Renal cortex interstitium (tissue), 11 donors: ENCODE results near the gene CCT8. TPM values are rescaled to one million over a fixed set of nuclear protein-coding genes. Genes with fewer than 3 reads are reported as not detected.
A peak's percentile ranks its signal among the peaks of the same experiment; 100 is the strongest.
"Not testable (repeated sequence)": the region's sequence is repeated elsewhere in the genome, so short reads cannot be mapped to it uniquely, and the experiment has no call there.

Experiments
- DNase-seq, 11 donors: peaks; one replicate each; pipeline ENCODE4 v3.0.0-alpha.2; 2013; ENCODE audit warnings: low read depth in 9 of 11, low spot score in 4 of 11; ENCODE audit errors: extremely low read depth in 1 of 11
- polyA plus RNA-seq, 3 donors: library from polyadenylated mRNA; unstranded; fragments of 120-200 nt; gene quantifications; one replicate each; pipeline ENCODE4 v1.2.1, GENCODE V29; 2013; ENCODE audit not compliant: insufficient read length in 3 of 3

Gene CCT8
- polyA plus RNA-seq, 3 donors, result 237 to 281 (median 243) TPM

DNA sequence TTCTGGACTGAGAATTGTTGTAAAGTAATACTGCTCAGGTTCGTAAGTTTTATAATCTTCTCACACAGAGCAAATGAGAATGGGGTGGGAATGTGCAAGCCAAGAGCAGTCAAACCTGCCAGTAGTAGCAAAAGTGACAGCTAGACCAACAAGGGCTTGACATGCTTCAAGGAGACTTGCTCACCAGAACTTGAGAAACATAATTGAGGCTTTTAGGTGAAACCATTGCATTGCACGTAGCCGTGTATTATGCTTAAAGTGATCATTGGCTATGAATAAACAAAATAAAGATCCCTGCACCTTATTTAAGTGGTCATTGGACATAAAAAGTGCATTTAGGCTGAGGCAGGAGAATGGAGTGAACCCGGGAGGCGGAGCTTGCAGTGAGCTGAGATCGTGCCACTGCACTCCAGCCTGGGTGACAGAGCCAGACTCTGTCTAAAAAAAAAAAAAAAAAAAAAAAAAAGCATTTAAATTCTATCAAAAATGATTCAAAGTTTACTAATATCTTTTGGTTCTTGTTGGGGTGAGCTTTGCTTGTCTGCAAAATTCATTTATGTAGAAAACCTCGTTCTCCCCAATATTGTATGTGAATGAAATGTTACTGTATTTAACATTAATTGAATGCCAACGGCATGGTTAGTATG, 11.8 kb upstream of the CCT8 start:
- DNase-seq, result no peak

DNA sequence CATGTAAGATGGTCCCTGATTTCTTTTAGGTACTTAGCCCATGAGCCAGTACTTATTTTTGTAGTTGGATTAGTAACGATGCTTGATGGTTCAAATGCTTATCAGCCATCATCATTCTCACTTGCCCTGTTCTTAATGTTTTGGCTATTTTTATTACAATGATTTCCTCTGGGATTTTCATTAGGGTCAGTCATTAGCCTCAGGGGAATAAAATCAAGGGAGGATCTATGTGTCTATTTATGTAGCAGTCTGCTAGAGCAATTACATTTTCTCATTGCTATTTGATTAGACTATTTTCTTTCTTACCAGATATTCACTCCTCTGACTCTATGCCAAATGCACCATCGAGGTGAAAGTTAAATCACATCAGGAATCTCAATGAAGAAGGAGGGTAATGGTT, 10.9 kb upstream of the CCT8 start:
- no peak for DNase-seq

DNA sequence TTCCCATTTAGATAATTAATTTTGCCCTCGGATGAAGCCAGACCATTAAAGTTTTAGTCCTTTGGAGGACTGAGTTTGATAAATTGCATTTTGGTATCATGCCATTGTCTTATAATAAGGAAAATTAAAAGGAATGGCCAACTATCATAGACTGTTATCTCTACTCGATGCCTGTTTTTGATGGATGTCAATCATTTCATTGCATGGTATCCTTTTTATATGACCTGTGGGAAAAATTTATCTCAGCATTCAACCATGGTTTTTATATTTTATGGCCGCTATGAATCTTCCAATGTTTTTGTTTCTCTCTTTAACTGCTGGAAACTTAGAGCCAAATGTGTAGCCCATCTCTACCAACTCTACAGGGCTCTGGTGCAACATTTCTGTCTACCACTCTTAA, 9.9 kb upstream of the CCT8 start:
- DNase-seq, result no peak

DNA sequence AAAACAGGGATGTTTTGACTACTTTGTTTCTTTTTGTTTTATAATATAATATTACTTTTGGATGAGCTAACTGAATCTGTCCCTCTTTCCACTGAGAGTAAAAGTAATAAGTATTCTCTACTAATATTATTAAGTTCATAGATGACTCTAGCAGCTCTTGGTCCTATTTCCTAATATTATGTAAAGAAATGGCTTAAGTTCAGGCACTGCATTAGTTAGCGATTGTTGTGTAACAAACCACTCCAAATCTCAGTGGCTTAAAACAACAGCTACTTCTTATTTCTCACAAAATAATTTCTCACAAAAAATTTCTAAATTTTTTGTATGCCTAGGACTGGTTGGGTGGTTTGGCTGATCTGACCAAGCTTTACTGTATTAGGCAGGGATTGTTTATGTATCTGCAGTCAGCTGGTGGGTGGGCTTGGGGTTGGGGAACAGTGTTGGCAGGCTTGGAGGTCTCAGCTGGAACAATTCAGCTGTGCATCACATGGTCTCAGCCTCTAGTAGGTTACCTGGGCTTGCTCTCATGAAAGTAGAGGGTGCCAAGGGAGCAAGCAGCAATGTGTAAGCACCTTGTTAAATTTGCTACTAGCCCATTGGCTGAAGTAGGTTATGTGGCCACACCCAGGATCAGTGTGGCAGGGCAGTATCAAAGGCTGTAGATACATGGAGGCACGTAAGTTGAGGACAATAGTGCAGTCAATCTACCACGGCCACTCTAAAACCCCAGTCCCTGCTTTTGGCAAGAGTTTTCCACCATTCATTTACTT, 8.8 kb upstream of the CCT8 start:
- no peak for DNase-seq

DNA sequence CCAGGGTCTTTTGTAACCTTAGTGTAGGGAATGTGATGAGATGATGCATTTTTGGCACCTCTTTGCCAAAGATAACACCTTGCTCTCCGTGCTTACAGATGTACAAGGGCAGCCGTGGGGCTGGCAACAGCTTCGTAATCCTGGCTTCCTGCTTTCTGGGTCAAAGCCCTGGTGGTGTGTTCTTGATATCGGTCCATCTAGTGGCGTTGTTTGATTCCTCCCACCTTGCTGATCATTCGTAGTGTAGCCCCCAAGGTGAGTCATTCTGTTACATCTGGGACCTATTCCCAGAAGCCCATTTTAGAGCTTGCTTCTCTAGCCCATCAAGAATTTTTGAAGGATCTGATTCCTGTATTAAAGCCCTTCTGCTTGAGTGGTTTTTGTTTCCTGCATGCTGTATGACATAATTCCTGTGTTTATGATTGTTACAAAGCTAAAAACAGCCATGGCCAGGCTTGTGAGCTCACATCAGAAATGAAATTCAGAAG, 7.0 kb upstream of the CCT8 start:
- no peak for DNase-seq

DNA sequence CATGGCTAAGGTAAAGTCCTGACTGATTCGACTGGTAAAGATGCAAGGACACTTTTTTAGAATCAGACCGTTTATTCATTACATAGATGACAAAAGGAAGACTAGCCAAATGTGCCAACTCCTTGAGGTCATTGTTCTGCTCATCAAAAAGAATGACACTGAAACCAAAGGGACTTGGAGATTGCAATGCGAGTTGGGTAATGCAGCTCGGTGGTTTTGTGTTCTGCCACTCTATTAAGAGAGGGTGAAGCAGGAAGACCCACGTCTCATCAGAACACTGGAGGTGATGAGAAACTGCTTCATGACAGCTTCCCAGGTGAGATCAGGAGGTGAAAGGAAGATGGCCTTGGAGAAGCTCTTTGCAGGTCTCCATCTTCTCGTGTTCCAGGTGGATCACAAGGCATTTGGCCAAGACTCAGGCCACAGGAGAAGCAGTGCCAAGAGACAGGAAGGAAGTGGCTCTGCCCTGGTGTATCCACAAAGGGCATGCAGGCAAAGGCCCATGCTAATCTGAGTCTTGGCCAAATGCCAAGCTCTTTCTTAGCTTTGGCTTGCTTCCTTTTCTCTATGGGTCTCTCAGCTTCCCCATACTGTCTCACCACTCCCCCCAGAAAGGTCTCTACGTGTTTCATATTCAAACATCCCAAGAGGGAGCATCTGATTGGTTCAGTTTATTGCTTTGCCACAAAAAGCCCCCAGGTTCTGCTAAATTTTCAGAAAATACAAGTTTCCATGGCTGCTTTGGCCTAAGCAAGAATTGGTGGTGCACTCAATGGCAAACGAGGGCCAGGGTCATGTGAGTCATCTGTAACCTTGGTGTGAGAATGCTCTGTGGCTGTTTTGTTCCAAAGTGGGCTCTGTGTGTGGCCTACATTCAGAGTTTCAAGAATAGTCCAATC, 5.7 kb upstream of the CCT8 start:
- DNase-seq, result no peak

DNA sequence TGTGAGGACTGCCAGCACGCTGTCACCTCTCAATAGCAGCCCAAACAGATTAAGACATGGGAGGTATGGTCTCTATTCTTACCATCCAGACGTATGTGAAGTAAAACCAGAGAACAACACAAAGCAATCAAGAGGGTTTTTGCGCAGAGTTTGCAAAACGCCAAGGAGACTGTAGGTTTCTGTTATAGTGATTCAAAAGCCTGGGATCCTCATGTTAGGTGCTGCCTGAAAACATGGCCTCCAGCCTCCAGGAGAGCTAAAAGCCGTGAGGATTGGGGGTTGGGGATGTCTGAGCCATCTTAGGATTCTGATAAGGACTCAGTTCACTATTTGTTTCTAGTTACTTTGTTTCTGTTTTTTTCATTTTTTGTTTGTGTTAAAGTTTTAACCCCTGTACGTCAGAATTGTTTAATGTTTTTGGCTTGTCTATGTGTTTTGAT, 4.2 kb upstream of the CCT8 start:
- no peak for DNase-seq

DNA sequence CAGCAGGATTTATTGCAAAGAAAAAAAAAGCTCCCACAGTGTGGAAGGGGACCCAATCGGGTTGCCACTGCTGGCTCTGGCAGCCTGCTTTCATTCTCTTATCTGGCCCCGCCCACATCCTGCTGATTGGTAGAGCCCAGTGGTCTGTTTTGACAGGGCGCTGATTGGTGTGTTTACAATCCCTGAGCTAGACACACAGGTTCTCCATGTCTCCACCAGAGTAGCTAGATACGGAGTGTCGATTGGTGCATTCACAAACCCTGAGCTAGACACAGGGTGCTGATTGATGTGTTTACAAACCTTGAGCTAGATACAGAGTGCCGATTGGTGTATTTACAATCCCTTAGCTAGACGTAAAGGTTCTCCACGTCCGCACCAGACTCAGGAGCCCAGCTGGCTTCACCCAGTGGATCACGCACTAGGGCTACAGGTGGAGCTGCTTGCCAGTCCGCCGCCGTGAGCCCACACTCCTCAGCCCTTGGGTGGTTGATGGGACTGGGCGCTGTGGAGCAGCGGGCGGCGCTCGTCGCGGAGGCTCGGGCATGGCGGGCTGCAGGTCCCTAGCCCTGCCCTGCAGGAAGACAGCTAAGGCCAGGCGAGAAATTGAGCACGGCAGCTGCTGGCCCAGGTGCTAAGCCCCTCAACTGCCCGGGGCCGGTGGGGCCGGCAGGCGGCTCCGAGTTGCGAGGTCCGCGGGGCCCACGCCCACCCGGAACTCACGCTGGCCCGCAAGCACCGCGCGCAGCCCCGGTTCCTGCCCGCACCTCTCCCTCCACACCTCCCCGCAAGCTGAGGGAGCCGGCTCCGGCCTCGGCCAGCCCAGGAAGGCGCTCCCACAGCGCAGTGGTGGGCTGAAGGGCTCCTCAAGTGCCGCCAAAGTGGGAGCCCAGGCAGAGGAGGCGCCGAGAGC, 3.5 kb upstream of the CCT8 start:
- DNase-seq, result not testable (repeated sequence)

DNA sequence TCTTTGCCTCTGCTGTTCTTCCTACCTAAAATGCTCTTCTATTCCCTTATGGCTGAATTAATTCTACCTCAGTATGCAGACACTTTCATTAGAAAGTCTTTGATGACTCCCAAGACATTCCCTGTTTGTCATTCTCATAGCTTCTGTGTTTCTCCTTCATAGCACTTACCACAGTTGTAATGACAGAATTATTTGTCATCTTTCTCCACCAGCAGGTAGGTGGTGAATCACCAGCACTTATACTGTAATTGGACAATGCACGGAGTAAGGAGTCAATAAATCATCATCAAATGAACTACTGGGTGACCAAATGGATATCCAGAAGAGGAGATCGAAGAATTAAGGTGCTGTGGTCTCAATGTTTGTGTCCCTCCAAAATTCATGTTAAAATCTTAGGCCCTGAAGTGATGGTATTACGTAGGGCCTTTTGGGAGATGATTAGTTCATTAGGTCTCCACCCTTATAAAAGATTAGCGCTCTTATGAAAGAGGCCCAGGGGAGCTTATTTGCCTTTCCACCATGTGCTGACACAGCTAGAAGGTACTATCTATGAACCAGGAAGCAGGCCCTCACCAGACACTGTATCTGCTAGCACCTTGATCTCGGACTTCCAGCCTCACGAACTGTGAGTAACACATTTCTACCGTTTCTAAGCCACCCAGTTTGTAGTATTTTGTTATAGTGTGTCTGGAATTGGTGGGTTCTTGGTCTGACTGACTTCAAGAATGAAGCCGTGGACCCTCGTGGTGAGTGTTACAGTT, 2.4 kb upstream of the CCT8 start:
- DNase-seq, result no peak

DNA sequence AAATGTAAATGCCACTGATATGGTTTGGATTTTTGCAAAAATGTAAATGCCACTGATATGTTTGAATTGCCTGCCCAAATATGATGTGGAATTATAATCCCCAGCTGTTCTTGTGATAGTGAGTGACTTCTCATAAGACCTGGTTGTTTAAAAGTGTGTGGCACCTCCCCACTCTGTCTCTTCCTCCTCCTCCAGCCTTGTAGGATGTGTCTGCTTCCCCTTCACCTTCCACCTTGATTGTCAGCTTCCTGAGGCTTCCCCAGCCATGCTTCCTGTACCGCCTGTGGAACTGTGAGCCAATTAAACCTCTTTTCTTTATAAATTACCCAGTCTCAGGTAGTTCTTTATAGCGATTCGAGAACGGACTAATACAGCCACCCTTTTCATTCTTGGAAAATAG, 1.3 kb upstream of the CCT8 start:
- no peak for DNase-seq

DNA sequence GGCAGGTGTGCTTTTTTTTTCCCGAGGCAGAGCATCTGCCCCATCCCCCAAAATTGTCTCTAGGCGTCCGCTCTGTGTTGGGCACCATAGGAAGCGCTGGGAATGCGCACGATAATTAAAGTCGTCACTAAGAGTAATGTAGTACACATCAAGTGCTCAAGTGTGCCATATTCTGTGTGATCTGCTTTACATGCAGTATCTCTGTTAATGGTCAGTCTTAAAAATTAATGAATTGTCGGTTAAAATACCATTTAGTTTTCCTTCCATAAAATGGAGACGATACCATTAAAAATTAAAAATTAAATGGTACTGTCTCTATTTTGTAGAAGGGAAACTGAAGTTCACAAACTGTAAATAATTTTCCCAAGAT, 544 bp upstream of the CCT8 start:
- DNase-seq, result no peak

DNA sequence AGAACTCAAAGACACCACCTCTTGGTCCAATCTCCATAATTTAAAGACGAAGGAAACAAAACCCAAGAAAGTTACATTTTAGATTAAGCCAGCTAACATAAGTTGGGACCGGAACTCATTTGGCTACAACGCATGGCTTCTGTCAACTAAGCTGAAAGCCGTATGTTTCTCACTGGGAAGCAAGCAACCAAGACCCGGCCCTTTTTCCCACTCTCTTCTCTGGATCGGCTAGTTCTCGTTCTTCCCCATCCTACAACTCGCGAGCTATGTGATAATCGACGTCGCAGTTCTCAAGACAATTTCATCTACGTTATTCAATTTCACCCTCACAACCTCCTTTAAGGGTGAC, 601 bp downstream of the CCT8 start:
- peak in 1 of 11 donors; percentile 27 for DNase-seq

DNA sequence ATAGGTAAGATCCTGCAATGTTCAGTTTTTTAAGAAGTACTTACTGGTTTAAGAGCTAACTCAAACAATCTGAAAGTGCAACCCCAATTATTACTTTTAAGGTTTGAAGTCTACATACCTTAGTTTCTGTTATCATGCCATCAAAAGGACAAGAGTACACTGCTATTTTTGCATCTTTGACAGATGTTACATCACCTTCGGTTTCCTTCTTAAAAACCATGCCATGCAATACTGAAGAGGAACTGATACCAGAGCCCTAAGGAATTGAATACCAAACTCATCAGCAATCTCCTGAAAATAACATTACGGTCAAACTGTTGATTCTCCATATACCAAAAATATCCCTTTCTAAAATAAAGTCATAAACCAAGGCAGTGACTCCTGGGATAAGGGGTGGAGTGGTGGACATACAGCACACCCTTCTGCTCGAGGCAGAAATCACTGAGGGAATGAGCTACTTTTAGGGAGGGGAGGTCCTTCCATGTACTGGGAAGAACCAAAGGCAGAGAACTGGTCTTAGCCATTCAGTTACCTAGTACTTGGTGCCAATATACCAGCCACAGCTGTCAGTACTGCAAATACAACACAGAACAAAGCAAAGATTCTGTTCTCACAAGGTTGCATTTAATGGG, 8.5 kb downstream of the CCT8 start:
- DNase-seq, result no peak

DNA sequence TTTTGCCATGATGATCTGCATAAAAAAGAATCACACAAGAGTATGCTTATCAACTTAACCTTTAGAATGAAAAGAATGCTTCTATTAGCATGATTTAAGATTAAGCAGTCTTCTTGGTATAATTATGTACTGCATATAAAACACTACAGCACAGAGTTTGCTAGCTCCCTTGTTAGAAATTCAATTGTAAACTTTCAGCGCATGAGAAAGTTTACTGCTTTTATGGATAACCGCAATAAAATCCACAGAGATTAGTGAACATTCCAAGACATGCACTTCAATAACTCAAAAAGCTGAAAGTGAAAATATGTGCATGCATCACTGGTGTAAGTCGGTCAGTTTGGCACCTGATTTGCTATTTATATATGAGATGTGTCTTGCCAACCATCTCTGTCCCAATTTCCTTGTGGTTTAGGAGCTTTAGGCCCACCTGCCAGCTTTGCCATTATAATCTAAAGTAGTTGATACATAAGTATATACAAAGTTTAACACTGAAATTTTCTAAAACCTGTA, 16.9 kb downstream of the CCT8 start:
- no peak for DNase-seq

DNA sequence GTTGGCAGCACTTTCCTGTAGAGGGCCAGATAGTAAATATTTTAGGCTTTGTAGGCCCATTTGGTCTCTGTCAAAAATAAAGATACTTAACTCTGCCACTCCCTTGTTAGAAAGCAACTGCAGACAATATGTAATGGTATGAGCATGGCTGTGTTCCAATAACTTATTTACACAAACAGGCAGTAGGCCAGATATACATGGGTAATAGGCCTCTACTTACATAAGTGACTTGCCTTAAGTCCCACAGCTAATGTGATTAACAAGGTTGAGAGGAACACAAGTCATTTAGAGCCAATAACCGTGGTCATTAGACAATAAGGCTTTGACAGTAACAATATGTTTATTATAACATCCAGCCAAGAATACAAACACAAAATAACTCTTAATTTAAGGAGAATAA, 17.4 kb downstream of the CCT8 start:
- DNase-seq, result no peak

DNA sequence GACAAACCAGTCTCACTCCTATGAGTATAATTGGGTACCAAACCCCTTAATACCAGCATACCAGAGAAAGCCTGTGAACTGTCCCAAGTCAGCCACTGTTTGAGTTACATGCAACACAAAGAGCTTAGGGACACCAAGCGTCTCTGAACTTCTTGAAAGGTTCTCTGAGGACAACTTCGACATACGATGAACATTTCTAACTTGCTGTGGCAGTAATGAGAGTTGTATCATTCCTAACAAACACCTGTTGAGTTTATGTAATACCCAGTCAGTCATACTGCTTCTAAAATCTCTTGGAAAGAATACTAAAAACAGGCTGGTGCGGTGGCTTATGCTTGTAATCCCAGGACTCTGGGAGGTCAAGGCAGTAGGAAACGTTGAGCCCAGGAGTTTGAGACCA, 18.4 kb downstream of the CCT8 start:
- no peak for DNase-seq

DNA sequence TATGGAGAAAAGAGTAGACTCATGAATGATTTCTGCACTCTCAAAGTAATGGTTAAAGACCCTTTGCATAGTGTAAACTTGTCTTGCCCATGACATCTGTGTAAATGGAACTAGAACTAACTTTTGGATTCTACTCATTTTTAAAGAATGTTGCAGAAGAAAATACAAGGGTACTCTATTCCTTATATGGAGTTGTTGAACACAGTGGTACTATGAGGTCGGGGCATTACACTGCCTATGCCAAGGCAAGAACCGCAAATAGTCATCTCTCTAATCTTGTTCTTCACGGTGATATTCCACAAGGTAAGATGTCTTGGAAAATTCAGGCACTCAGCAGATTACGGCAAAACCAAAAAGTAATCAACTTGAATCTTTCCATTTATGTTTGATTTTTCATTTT, 19.8 kb downstream of the CCT8 start:
- DNase-seq, result no peak
